ENCODE results near the gene PPHLN1.

The PPHLN1 gene

DNA sequence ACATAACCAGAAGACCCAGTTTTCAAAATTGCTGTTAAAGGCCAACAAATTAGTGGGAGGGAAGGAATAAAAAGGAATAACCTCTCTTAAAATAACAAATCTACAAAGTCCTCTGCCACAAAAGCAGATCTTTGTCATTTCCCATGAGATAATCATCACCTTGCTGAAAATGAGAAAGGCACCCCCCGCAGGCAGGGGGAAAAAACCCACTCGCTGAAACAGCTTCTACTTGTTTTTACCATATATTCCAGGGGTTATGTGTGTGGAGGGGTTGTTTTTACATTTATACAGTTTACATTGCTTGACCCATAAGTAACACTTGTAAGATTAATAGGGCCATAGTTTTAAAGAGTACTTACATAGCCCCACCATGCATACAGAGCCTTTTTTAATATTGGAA, 132.6 kb downstream of the PPHLN1 start:
- Histone ChIP-seq H3K27me3 (ENCODE audit: control insufficient read depth, insufficient read depth, low read length) (no peaks in the 10 kb centered on the region), H3K36me3 (ENCODE audit: control insufficient read depth, insufficient read depth, low read length) (no peaks in the 10 kb centered on the region), H3K4me3 (ENCODE audit: low read length) (no peak overlapping the region), H3K4me1 (ENCODE audit: control insufficient read depth, insufficient read depth, low read length) (peaks cover 4% of the 10 kb centered on the region), H3K9ac (ENCODE audit: low read length) (no peak overlapping the region), H3K9me3 (ENCODE audit: control insufficient read depth, low read length) (no peaks in the 10 kb centered on the region)

DNA sequence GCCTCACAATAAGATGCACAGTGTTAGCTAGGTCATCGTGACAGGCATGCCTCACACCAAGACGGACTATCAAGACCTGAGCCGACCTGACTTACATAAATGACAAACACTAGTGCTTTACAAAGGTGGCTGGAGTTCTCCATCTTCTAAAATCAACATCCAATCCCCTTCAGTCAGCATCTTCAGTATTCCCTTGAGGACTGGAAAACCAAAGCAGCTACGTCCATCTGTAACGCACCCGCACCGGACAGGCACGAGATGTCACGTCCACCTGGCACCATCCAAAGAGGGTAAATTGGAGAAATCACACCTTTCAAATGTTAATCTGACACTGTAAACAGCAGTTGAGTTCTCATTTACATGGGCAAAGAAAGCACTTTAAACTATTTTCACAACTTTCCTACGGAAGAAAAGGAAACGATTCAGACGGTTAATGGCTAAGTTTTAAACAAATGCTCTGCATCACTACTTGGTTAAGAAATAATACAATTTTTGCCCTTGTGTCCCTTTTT, 133.4 kb downstream of the PPHLN1 start:
- H3K9ac ChIP-seq (ENCODE audit: low read length), result no peak overlapping the region
- H3K9me3 ChIP-seq (ENCODE audit: control insufficient read depth, low read length), result no peaks in the 10 kb centered on the region
- H3K4me3 ChIP-seq (ENCODE audit: low read length), result no peak overlapping the region
- no peaks in the 10 kb centered on the region for H3K4me1 ChIP-seq (ENCODE audit: control insufficient read depth, insufficient read depth, low read length)
- H3K27me3 ChIP-seq (ENCODE audit: control insufficient read depth, insufficient read depth, low read length), result no peaks in the 10 kb centered on the region
- no peaks in the 10 kb centered on the region for H3K36me3 ChIP-seq (ENCODE audit: control insufficient read depth, insufficient read depth, low read length)

DNA sequence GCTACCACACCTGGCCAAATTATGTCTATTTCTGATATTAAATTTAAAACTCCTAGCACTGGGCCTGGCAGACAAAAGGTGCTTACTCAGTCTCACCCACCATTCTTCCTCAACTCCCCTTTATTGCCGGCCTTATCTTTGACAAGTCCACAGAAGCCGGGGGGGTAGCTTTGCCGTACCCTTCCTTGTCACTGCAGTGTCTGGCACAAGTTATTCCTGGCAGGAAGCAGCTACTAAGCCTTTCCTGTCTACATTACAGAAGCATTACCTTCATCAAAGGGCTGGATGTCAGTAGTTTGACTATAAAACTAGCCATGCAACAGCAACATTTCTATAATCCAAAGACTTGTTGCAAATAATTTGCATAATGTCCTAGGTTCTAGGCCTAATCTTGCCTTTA, 136.5 kb downstream of the PPHLN1 start:
- no peaks in the 10 kb centered on the region for H3K27me3 ChIP-seq (ENCODE audit: control insufficient read depth, insufficient read depth, low read length)
- no peaks in the 10 kb centered on the region for H3K4me1 ChIP-seq (ENCODE audit: control insufficient read depth, insufficient read depth, low read length)
- H3K36me3 ChIP-seq (ENCODE audit: control insufficient read depth, insufficient read depth, low read length), result no peaks in the 10 kb centered on the region
- no peak overlapping the region for H3K9ac ChIP-seq (ENCODE audit: low read length)
- H3K9me3 ChIP-seq (ENCODE audit: control insufficient read depth, low read length), result no peaks in the 10 kb centered on the region
- no peak overlapping the region for H3K4me3 ChIP-seq (ENCODE audit: low read length)

DNA sequence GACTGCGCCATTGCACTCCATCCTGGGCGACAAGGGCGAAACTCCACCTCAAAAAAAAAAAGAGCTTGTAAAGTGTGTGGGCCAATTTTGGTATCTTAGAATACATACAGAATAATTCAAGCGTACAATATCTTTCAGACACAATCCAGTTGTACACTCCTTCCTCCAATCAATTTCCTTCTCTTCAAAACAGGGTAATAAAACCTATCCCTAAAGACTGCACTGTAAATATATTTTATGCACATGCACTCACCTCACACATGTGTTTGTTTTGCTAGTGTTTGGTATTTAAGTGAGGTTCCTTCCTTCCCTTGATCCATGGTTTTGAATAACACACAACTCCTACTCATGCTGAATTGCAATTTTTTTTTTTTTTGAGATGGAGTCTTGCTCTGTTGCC, 137.7 kb downstream of the PPHLN1 start:
- Histone ChIP-seq H3K4me3 (ENCODE audit: low read length) (no peak overlapping the region), H3K4me1 (ENCODE audit: control insufficient read depth, insufficient read depth, low read length) (no peaks in the 10 kb centered on the region), H3K36me3 (ENCODE audit: control insufficient read depth, insufficient read depth, low read length) (no peaks in the 10 kb centered on the region), H3K9me3 (ENCODE audit: control insufficient read depth, low read length) (no peaks in the 10 kb centered on the region), H3K9ac (ENCODE audit: low read length) (no peak overlapping the region), H3K27me3 (ENCODE audit: control insufficient read depth, insufficient read depth, low read length) (no peaks in the 10 kb centered on the region)

DNA sequence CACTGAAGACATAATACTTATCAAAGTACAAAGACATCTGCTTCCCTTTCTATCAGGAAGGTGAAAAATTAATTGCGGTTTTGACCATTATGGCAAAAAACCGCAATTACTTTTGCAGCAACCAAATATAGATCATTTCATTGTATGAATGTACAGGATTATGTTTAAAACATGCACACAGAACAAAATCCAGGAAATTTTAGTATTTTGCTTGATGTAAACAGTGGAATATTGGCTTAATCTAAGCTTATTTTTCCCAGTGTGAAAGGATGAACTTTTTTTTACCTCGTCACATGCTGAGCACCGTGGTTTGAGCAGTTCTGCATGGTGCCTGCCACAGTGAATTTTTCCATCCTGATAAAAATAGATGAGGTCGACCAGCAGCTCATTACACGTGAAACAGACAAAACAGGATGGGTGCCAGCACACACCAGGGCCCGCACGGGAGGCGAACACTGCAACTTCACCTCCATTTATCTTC, 142.4 kb downstream of the PPHLN1 start:
- Histone ChIP-seq H3K4me3 (ENCODE audit: low read length) (no peak overlapping the region), H3K9me3 (ENCODE audit: control insufficient read depth, low read length) (no peaks in the 10 kb centered on the region), H3K36me3 (ENCODE audit: control insufficient read depth, insufficient read depth, low read length) (no peaks in the 10 kb centered on the region), H3K9ac (ENCODE audit: low read length) (no peak overlapping the region), H3K27me3 (ENCODE audit: control insufficient read depth, insufficient read depth, low read length) (no peaks in the 10 kb centered on the region), H3K4me1 (ENCODE audit: control insufficient read depth, insufficient read depth, low read length) (no peaks in the 10 kb centered on the region)

DNA sequence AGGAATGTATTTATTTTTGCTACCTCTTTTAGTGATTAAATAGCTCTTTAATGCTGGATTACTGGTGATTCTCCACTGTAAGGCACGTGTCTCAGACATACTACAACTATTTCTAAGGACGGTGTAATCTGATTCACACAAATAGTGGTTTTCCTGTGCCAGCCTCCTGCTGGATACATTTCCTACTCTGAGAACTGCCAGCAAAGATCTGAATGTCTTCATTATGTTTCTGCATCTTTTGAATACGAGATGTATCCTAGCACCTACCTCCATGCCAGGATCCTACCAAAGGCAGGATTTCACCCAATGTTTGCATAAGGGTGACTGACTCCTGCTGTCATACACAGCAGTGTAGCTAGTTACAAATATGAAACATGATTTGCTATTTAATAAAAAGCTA, 143.0 kb downstream of the PPHLN1 start:
- Histone ChIP-seq H3K36me3 (ENCODE audit: control insufficient read depth, insufficient read depth, low read length) (no peaks in the 10 kb centered on the region), H3K9me3 (ENCODE audit: control insufficient read depth, low read length) (no peaks in the 10 kb centered on the region), H3K4me3 (ENCODE audit: low read length) (no peak overlapping the region), H3K9ac (ENCODE audit: low read length) (no peak overlapping the region), H3K4me1 (ENCODE audit: control insufficient read depth, insufficient read depth, low read length) (no peaks in the 10 kb centered on the region), H3K27me3 (ENCODE audit: control insufficient read depth, insufficient read depth, low read length) (no peaks in the 10 kb centered on the region)

DNA sequence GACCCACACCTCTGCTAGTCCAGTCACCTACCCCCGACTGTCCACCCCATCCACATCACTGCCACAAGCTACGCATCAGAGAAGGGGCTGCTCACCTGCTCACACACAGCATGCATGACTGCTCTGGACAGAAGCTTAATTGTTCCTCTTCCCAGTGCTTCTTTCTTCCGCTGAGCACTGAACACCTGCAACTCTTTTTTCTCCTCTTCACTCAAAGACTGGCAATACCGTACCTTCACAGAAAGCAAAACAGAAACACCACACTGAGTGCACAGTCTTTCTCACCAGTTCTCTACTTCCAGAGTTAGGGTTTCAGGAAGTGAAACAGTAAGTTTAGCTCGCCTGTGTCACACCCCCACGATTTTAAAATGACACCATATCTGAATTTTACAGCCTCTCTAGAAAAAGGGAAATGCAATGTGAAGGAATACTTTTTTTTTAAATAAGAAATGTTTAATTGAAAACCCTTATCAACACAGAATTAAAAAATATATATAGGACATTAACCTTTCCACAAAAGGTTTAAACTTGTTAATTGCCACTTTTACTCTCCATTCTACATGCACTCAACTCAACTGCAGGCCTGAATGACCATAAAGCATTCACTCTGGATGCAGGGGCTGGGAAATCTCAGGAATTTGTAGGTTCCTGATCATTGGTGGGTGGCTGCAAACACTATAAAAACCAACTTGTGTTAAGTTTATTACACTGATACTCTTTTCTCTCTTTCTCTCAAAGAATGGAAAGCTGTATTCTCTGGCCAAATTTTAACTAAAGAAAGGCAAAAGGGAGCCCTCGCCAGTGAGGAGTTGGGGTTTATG, 143.6 kb downstream of the PPHLN1 start:
- no peaks in the 10 kb centered on the region for H3K36me3 ChIP-seq (ENCODE audit: control insufficient read depth, insufficient read depth, low read length)
- no peaks in the 10 kb centered on the region for H3K4me1 ChIP-seq (ENCODE audit: control insufficient read depth, insufficient read depth, low read length)
- no peak overlapping the region for H3K9ac ChIP-seq (ENCODE audit: low read length)
- H3K27me3 ChIP-seq (ENCODE audit: control insufficient read depth, insufficient read depth, low read length), result no peaks in the 10 kb centered on the region
- no peaks in the 10 kb centered on the region for H3K9me3 ChIP-seq (ENCODE audit: control insufficient read depth, low read length)
- no peak overlapping the region for H3K4me3 ChIP-seq (ENCODE audit: low read length)

DNA sequence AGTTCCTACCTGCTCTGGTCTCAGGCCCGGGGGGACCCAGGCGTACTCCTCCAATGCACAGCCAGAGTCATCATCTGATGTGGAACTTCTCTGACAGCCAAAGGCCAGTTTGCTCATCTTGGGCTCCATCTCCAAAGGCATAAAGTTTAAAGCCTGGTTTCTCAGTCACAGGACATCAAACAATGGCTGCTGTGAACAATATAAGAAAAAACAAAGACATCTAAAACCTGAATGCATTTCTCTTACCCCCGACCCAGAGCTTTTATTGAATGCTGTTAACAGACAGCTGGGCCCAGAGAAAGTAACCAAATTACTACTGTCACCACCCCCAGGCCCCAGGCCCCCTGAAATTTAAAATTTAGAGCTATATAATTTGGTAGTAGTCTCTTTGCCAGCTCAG, 146.4 kb downstream of the PPHLN1 start:
- H3K27me3 ChIP-seq (ENCODE audit: control insufficient read depth, insufficient read depth, low read length), result no peaks in the 10 kb centered on the region
- H3K9me3 ChIP-seq (ENCODE audit: control insufficient read depth, low read length), result no peaks in the 10 kb centered on the region
- no peak overlapping the region for H3K4me3 ChIP-seq (ENCODE audit: low read length)
- H3K36me3 ChIP-seq (ENCODE audit: control insufficient read depth, insufficient read depth, low read length), result no peaks in the 10 kb centered on the region
- no peak overlapping the region for H3K9ac ChIP-seq (ENCODE audit: low read length)
- no peaks in the 10 kb centered on the region for H3K4me1 ChIP-seq (ENCODE audit: control insufficient read depth, insufficient read depth, low read length)

DNA sequence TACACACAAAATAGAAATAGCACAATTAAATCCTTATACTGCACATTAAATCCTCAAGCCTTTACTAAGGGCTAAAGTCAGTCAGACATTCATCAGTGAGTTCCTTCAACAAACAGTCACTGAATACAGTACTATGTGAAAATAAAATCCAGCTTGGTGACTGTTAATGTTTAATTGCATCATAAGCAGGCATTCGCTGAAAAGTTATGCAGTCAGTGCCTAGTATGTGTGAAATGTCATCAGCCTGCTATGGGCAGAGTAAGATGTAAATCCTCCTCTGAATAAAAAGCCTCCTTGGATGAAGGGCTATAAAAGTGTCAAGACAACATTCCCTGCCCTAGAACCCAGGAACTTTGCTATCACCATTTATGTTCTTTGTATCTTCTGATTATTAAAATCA, 147.2 kb downstream of the PPHLN1 start:
- no peaks in the 10 kb centered on the region for H3K36me3 ChIP-seq (ENCODE audit: control insufficient read depth, insufficient read depth, low read length)
- no peak overlapping the region for H3K9ac ChIP-seq (ENCODE audit: low read length)
- H3K4me1 ChIP-seq (ENCODE audit: control insufficient read depth, insufficient read depth, low read length), result no peaks in the 10 kb centered on the region
- no peaks in the 10 kb centered on the region for H3K27me3 ChIP-seq (ENCODE audit: control insufficient read depth, insufficient read depth, low read length)
- no peak overlapping the region for H3K4me3 ChIP-seq (ENCODE audit: low read length)
- H3K9me3 ChIP-seq (ENCODE audit: control insufficient read depth, low read length), result no peaks in the 10 kb centered on the region

DNA sequence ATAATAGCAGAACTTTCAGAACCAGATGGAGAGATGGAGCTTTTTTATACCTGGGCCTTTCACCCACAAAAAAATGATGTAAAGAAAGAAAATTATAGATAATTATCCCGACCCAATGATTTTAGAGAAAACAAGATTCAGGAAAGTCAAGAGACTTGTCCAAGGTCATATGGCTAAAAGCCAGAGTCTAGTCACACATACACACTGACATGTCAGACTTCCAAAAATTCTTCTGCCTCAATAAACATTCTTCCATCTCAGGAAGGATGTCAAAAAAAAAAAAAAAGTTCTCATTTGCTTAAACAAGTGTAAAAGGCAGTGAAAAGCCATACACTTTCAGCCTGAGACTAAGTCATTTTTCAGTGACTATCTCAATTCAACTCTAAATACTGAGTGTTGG, 147.6 kb downstream of the PPHLN1 start:
- Histone ChIP-seq H3K4me1 (ENCODE audit: control insufficient read depth, insufficient read depth, low read length) (no peaks in the 10 kb centered on the region), H3K9me3 (ENCODE audit: control insufficient read depth, low read length) (no peaks in the 10 kb centered on the region), H3K9ac (ENCODE audit: low read length) (no peak overlapping the region), H3K27me3 (ENCODE audit: control insufficient read depth, insufficient read depth, low read length) (no peaks in the 10 kb centered on the region), H3K36me3 (ENCODE audit: control insufficient read depth, insufficient read depth, low read length) (no peaks in the 10 kb centered on the region), H3K4me3 (ENCODE audit: low read length) (no peak overlapping the region)

DNA sequence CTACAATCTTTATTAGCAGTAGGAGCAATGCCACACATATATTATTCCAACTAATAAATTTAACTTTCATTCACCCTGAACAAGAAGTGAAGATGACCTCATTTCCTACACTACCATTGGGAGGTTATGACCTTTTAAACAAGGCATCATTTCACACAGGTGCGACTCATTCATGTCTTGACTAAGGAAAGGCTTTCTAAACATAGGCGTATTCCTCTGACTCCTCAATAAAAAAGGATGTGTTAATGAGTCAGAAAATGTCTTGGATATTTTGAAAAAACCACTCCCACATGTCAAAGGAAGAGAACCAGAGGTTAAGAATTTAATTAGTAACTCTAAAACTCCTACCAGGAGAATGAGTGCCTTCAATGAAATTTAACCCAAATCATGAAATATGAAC, 148.4 kb downstream of the PPHLN1 start:
- no peaks in the 10 kb centered on the region for H3K9me3 ChIP-seq (ENCODE audit: control insufficient read depth, low read length)
- H3K9ac ChIP-seq (ENCODE audit: low read length), result no peak overlapping the region
- H3K4me1 ChIP-seq (ENCODE audit: control insufficient read depth, insufficient read depth, low read length), result no peaks in the 10 kb centered on the region
- no peak overlapping the region for H3K4me3 ChIP-seq (ENCODE audit: low read length)
- no peaks in the 10 kb centered on the region for H3K27me3 ChIP-seq (ENCODE audit: control insufficient read depth, insufficient read depth, low read length)
- no peaks in the 10 kb centered on the region for H3K36me3 ChIP-seq (ENCODE audit: control insufficient read depth, insufficient read depth, low read length)

DNA sequence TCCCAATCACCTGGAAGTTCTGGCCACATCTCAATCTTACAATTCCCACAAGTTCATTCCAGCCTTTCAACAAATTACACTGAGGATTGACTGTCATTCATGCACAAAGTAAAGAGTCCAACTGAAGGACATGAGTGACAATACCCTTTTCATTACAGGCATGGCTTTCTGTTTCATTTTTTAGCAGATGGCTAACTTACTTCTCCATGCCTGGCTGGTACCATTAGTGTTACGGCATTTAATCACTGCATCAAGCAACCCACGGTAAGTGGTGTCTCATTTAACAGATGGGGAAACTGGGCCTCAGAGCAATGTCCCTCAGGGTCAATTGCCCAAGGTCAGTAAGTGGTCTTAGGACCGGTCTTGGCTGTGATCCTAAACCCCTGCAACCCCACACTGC, 149.1 kb downstream of the PPHLN1 start:
- Histone ChIP-seq H3K9me3 (ENCODE audit: control insufficient read depth, low read length) (no peaks in the 10 kb centered on the region), H3K27me3 (ENCODE audit: control insufficient read depth, insufficient read depth, low read length) (no peaks in the 10 kb centered on the region), H3K36me3 (ENCODE audit: control insufficient read depth, insufficient read depth, low read length) (no peaks in the 10 kb centered on the region), H3K9ac (ENCODE audit: low read length) (no peak overlapping the region), H3K4me3 (ENCODE audit: low read length) (no peak overlapping the region), H3K4me1 (ENCODE audit: control insufficient read depth, insufficient read depth, low read length) (no peaks in the 10 kb centered on the region)

All from mucosa of stomach (tissue), 1 donor.